GM18517 (cell line): Measurements from ENCODE around the gene RAET1L.
"Not testable (repeated sequence)": the region's sequence is repeated elsewhere in the genome, so short reads cannot be mapped to it uniquely, and the experiment has no call there.

Source experiments
- ATAC-seq: cut with Tn5 transposase; IDR thresholded peaks from one replicate; pipeline ENCODE4 v1.9.1; 2021; ENCODE audit warnings: mild to moderate bottlenecking, moderate library complexity; ENCODE audit not compliant: unreplicated experiment

The RAET1L gene

GRCh38 chr6:150025201-150025917 lies at the start of gene RAET1L:
Gene RAET1L (minus strand): TSS chr6:150025532. CDS start chr6:150025471, 61 bp downstream.
- no peak for ATAC-seq

GRCh38 chr6:150075034-150075421 lies 49.7 kb upstream of the RAET1L start:
- ATAC-seq = no peak

GRCh38 chr6:150074396-150075033 lies 49.2 kb upstream of the RAET1L start:
- not testable (repeated sequence) for ATAC-seq

- no peak for ATAC-seq
Measured at GRCh38 chr6:150072201-150072600, 46.9 kb upstream of the RAET1L start.

DNA sequence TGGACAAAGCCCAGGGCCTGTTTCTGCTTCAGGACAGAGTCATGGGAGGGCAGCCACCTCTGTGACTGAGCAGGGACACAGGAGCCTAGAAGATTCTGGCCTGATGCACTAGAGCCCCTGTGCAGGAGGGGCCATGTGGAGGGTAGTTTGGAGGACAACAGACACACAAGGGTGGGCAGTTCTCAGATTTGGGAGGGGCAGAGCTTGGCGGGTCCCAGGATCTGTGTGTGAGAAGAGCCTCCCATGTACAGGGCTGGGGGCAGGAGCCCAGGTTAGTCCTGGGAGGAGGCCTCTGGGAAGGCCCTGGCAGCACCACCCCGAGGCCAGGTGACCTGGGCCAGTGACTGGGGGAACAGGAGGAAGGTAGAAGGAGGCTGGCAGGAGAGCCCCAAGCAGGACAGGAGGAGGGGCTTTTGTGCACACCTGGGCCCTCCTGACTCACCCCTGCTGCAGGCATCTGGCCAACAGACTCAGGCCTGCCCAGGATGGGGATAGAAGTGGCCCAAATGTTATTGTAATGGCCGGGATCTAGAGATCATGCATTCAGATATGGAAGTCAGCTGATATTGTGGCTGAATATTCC lies 45.0 kb upstream of the RAET1L start:
- ATAC-seq = no peak

- no peak for ATAC-seq
Measured at GRCh38 chr6:150069706-150070105, 44.4 kb upstream of the RAET1L start.

DNA sequence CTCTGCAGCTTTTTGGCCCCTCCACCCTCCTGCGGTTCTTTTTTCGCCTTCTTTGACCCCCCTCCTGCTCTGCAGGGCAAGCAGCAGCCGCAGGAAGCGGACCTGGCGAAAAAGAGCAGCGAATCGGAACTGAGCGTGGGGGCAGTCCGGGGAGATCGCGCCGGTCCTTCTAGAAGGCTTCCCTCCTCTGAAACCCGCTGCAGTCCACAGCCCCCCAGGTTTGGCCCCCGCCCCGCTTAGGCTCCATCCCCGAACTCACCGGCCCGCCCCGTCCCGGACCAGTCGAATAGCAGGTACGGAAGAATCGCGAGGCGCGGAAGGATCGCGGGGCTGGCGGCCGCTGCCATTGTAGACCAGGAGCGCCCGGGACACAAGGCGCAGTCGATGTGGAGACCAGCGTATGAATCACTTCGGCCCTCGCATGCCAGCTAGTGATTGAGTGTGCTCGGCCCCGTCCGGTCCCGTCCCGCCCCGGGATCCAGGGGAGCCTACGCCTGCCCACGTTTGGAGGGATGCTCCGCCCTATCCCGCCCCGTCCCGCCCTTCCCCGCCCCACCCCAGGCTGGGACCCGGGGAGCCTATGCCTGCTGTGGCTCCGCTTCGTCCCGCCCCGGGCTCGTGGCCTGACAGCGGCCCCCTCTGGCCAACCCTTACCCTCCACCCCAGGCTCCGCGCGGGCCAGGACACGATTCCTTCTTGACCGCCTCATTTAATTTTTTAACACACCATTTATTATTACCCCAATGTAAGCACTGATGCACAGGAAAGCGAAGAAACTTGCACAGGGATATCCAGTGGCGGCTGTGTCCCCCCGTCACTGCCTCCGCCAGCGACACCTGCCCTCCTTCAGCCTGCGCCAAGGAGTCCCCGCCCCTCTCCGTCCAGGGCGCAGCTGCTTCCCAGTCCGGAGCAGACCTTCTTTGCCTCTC lies 43.7 kb upstream of the RAET1L start, which contains the start of gene ULBP3:
ULBP3 (minus strand) TSS at position 402 of the 929 bp plus-strand sequence; CDS start at position 347, 55 bp downstream.
- ATAC-seq = peak; percentile 52

- ATAC-seq = no peak
Measured at GRCh38 chr6:150068151-150068550, 42.8 kb upstream of the RAET1L start.

- no peak for ATAC-seq
Measured at GRCh38 chr6:150065083-150065482, 39.8 kb upstream of the RAET1L start.

DNA sequence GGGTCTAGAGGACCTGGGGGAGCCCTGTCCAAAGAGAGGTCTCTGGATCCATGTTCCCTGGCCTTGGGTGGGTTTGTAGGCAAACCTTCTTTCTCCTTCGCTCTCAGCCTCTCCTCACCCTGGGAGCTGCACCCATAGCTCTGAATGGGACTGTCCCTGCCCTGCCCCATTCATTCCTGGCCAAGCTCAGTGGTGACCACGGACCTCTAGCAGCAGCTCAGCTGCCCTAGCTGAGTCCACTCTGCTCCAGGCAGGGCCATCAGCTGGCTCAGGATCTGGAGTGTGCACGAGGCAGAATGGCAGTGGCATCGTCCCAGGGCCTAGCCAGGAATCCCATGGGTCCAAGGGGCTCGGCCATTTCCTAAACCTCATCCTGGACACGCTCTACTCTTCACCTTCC lies 38.3 kb upstream of the RAET1L start:
- no peak for ATAC-seq

DNA sequence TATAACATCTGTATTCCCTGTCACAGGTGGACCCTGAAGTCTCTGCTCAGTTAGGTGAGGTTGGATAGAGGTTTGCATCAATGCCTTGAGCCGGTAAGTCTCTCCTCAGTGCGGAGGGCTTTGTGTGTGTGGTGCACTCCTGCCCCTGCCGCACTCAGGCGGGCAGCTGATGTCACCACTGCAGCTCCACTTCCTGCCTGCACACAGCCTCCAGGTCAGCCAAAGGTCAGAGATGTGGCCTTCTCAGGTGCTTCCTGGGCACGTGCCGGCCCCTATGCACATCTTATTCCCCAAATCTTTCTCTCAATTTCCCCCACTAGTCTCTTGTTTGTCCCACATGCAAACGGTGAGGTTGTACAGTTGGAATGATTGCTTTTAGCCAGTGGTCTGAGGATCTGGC lies 34.6 kb upstream of the RAET1L start:
- not testable (repeated sequence) for ATAC-seq

DNA sequence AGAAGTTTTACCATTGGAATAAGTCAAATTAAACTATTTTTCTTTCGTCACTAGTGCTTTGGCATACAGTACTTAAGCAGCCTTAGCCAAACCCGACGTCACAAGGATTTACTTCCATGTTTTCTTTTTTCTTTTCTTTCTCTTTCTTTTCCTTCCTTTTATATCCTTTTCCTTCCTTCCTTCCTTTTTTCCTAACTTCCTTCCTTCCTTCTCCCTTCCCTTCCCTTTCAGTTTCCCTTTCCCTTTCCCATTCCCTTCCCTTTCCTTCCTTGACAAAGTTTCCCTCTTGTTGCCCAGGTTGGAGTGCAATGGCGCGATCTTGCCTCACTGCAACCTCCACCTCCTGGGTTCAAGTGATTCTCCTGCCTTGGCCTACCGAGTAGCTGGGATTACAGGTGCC lies 33.7 kb upstream of the RAET1L start:
- no peak for ATAC-seq

GRCh38 chr6:150058231-150058792 lies 33.0 kb upstream of the RAET1L start:
- ATAC-seq = no peak

GRCh38 chr6:150057501-150057951 lies 32.2 kb upstream of the RAET1L start:
- ATAC-seq = no peak

GRCh38 chr6:150056916-150057315 lies 31.6 kb upstream of the RAET1L start:
- ATAC-seq = no peak

GRCh38 chr6:150056156-150056555 lies 30.8 kb upstream of the RAET1L start:
- ATAC-seq = no peak

DNA sequence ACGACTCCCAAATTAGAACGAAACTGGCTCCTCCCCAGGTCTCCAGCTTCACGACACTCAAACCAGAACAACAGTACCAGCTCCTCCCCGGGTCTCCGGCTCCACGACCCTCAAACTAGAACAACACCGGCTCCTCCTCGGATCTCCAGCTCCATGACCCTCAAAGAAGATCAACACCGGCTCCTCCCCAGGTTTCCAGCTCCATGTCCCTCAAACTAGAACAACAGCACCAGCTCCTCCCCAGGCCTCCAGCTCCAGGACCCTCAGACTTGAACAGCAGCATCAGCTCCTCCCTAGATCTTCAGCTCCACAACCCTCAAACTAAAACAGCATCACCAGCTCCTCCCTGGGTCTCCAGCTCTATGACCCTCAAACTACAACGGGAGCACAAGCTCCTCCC lies 29.8 kb upstream of the RAET1L start:
- no peak for ATAC-seq

GRCh38 chr6:150053450-150053849 lies 28.1 kb upstream of the RAET1L start:
- no peak for ATAC-seq

- ATAC-seq = no peak
Measured at GRCh38 chr6:150050846-150051245, 25.5 kb upstream of the RAET1L start.

DNA sequence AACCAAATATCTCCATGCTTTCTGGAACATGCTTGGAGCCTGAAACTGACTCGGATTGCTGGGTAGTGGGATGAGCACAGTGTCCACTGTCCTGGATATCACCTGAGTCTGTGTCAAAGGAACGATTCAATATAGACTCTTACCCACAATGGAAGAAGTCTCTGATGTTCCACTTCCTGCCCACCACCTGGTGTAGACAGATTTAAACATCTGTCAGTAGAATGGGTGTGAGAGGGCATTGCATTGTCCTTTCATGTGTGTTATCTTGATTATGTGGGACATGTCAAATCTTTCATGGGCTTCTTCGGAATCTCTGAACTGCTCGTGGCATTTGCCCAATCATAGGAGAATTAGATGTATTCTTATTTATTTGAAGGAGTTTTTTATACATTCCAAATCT lies 22.8 kb upstream of the RAET1L start:
- ATAC-seq = no peak

- ATAC-seq = no peak
Measured at GRCh38 chr6:150046943-150047342, 21.6 kb upstream of the RAET1L start.
